ENCODE results near the gene SKP1.

The SKP1 gene

DNA sequence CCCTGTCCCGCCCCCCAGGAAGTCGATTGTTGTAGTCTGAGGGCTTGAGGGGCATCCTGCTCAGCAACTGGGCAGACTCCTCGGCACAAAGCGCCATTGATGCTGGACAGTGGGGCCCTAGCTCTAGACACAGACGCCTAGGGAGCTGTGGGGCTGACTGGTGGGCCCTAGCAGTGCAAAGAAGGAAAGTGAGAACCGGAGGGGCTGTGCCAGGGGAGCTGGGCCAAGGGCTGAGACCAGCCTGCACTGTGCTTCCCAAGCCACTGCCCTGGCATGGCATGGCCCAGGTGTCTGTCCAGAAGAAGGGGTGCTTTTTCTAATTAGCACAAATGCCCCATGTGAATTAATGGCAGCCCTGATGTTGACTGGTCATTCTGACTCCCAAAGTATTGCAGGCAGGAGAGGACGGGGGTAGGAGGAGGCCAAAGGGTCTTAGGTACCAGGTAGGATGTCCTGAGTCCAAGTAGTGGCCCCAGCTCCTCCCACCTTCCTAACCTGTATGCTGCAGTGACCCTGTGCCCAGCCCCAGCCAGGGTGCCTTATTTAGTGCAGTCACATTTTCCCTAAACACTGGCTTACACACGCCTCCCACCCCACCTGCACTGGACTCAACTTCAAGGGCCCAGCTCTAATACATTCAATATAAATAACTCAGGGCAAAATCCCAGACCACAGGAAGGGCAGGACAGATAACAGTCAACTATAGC is 46.4 kb downstream of the SKP1 start:
- no peak for DNase-seq (ENCODE audit: extremely low read depth in 1 of 2, low read depth in 1 of 2)

- no peak for DNase-seq (ENCODE audit: extremely low read depth in 1 of 2, low read depth in 1 of 2)
Measured at GRCh38 chr5:134129411-134130238, 47.1 kb downstream of the SKP1 start.

GRCh38 chr5:134128648-134128995 is 48.1 kb downstream of the SKP1 start:
- no peak for DNase-seq (ENCODE audit: extremely low read depth in 1 of 2, low read depth in 1 of 2)

- DNase-seq (ENCODE audit: extremely low read depth in 1 of 2, low read depth in 1 of 2): no peak
Measured at GRCh38 chr5:134127988-134128647, 48.6 kb downstream of the SKP1 start.

GRCh38 chr5:134127376-134127861 is 49.3 kb downstream of the SKP1 start:
- DNase-seq (ENCODE audit: extremely low read depth in 1 of 2, low read depth in 1 of 2): no peak

- DNase-seq (ENCODE audit: extremely low read depth in 1 of 2, low read depth in 1 of 2): no peak
Measured at GRCh38 chr5:134125039-134126015, 51.4 kb downstream of the SKP1 start.

DNA sequence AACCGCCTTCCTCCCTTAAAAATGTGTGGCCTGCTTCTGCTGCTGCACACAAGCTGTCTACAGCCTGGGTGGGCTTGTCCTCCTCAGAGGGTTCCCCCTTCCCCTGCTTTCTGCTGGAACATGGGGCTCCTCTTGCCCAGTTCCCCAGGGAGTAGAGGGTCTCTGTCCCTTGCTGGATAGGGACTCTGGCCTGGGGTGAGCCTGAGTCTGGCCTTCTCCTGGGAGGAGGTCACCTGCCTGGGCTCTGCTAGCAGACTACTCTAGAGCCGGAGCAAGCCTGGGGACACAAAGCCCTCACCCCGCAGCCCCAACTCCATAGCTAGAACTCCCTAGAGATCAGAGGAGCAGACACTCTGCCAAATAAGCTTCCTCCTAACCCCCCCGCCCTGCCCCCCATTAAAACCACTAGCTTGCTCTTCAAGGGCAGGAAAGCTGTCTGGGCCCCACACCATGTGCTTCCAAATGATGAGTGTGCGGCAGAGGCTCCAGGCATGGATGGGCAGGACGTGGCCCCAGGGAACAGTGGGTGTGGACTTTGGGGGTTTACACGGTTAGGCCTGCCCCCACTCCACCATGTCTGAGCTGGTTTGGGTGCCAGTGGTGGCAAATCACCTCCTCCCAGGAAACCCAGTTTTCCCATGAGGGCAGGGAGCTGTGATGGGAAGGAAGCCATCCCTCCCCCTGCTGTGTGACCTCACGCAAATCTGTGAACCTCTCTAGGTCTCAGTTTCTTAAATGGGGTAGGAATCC is 52.3 kb downstream of the SKP1 start:
- DNase-seq (ENCODE audit: extremely low read depth in 1 of 2, low read depth in 1 of 2): no peak

DNA sequence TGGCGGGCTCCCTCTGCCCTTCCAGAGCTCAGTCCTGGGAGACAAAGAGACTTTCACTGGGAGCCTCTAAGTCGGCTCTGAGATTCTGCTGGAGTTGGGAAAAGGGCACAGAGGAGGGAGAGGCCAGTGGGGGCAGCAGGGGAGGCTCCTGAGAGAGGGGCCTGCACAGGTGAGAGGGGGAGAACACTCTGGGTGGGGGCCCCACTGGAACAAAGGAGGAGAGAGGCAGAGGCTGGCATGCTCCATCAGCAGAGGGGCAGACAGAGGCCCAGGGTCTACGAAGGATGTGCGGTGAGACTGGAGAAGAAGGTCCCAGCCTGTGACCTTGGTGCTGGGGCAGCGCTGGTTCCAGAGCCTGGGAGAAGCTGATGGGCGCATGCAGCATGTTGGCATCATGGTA is 53.4 kb downstream of the SKP1 start:
- DNase-seq (ENCODE audit: extremely low read depth in 1 of 2, low read depth in 1 of 2): no peak

GRCh38 chr5:134122530-134122929 is 54.2 kb downstream of the SKP1 start:
- DNase-seq (ENCODE audit: extremely low read depth in 1 of 2, low read depth in 1 of 2): no peak

- no peak for DNase-seq (ENCODE audit: extremely low read depth in 1 of 2, low read depth in 1 of 2)
Measured at GRCh38 chr5:134120386-134121138, 56.2 kb downstream of the SKP1 start.

GRCh38 chr5:134119720-134120119 is 57.0 kb downstream of the SKP1 start:
- DNase-seq (ENCODE audit: extremely low read depth in 1 of 2, low read depth in 1 of 2): no peak

- no peak for DNase-seq (ENCODE audit: extremely low read depth in 1 of 2, low read depth in 1 of 2)
Measured at GRCh38 chr5:134118212-134118835, 58.4 kb downstream of the SKP1 start.

DNA sequence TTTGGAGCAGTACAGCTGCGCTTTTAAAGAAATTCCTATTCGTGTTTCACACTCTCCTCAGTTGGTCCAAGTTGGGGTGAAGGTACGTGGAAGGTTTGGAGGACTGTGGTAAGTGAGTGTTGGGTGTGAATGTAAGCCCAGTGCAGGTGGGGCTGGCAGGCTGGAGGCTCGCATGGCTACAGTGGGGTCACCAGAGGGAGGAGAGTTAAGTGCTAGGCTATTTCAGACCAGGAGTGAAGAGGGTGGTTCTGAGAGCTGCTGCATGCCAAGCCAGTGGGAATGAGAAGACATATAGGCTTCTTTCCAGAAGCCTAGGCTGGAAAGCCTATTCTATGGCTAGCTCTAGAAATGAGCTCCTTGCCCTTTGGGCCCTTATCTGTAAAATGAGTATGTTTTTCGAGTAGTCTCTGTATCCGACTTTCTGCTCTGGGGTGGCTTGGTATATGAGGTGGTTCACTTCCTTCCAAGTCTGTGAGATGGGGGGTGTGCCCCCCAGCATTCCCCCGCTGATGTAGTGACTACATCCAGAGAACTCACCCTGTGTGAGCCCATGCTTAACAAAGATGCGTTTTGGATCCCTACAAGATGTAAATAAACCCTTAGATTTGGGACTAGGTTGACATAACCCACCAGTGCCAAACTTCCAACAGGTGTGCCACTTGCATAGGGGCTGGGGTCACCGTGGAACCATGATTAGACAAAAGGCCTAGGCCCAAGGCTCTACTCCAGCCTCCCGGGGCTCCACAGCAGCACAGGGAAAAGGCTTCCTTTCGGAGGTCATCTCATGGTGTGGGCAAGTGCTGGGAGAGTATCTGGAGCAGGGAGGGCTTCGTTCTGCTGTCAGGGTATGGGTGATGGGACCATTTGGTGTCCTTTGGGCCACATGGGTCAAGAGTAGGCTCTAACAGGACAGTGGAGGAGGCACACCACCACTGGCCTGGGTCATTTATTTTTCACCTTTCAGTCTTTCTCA is 59.7 kb downstream of the SKP1 start:
- no peak for DNase-seq (ENCODE audit: extremely low read depth in 1 of 2, low read depth in 1 of 2)

DNA sequence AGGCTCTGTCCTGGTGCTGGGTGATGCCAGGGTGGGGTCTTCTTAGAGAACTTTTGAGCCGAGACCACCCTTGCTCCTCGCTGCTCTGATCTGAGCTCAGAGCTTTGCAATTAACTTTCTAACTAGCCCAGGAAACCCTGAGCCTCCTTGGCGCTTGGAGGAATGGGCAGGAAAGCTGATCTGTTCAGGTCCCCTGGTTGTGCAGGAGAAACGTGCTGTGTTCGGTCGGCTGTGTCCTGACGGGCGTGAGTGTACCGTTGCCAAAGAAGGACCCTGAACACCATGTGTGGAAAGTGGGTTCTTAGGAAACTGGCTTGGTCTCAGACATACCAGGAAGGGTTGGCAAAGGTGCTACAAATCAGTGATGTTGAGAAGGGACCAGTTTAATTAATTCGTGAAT is 60.5 kb downstream of the SKP1 start:
- no peak for DNase-seq (ENCODE audit: extremely low read depth in 1 of 2, low read depth in 1 of 2)

GRCh38 chr5:134115806-134116175 is 61.0 kb downstream of the SKP1 start:
- DNase-seq (ENCODE audit: extremely low read depth in 1 of 2, low read depth in 1 of 2): no peak

DNA sequence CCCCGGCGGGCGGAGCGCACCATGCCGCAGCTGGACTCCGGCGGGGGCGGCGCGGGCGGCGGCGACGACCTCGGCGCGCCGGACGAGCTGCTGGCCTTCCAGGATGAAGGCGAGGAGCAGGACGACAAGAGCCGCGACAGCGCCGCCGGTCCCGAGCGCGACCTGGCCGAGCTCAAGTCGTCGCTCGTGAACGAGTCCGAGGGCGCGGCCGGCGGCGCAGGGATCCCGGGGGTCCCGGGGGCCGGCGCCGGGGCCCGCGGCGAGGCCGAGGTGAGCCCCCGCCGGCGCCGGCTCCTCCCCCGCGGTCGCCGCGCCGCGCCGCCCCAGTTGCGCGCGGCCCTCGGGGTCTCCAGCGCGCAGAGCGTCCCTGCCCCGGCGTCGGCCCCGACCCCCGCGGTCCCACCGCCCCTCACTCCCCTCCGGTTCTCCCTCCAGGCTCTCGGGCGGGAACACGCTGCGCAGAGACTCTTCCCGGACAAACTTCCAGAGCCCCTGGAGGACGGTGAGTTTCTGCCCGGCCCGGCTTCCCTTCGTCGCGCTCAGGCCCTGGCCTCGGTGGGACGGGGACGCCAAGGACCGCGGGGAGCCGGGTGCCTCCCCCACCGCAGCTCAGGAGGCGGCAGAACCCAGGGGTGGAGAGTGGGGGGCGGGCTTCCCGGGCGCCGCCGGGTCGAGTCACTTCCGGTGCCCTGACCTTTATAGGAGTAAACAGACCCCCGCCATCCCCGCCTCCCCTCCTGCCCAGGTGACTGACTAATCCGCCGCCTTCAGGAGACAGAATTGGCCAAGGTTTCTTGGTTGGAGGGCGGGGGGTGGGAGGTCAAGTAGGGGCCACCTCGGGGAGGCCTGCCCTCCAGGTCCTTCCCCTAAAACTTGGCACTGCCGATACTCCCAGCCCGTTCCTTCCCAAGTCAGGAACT is 61.6 kb downstream of the SKP1 start:
- DNase-seq (ENCODE audit: extremely low read depth in 1 of 2, low read depth in 1 of 2): peak; percentile 73

Measured in activated CD8-positive, alpha-beta memory T cell treated with anti-CD3 and anti-CD28 coated beads for 1 hour (primary cell).